ENCODE data around the gene C3orf80.

DNA sequence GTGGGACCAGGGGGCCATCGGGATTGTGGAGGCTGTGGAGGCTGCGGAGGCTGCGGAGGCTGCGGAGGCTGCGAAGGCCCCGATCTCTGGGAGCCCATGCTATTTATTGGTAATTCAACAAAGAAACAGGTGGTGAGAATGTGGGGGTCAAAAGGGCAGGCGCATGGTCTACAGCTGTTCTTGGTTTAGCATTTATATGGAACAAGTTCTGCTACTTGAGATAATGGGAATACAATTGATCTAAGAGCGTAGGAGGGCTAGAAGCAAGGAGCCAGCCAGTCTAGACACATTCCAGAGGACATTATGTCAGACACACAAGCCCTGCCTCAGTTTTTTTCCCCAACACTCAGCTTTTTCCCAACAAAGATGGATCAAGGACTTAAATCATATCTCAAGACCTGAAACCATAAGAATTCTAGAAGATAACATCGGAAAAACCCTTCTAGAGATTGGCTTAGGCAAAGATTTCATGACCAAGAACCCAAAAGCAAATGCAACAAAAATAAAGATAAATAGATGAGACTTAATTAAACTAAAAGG, 20.1 kb downstream of the C3orf80 start:
- no peak for TF ChIP-seq CTCF (IDR thresholded peaks at IDR 0.05 in 2 of 3, conservative IDR thresholded peaks at IDR 0.05 in 1 of 3; ENCODE audit: control insufficient read depth in 2 of 3, extremely low read depth in 1 of 3, insufficient read depth in 1 of 3, low read depth in 3 of 3, low read length in 3 of 3)
- no peak for TF ChIP-seq ZNF274 (IDR thresholded peaks at IDR 0.05; ENCODE audit: insufficient read depth, insufficient read length)
- no peak for TF ChIP-seq RB1 (IDR thresholded peaks at IDR 0.05; ENCODE audit: borderline replicate concordance)
- TF ChIP-seq CBFB (IDR thresholded peaks at IDR 0.05; ENCODE audit: low read depth) = no peak
- no peak for TF ChIP-seq BRCA1 (IDR thresholded peaks at IDR 0.05; ENCODE audit: low read depth, low read length)

Data from GM12878 (cell line).